Posterior cingulate gyrus (tissue), 11 donors: ENCODE data around the gene SIAH3.

Experiments
- DNase-seq, 10 donors: peaks; one replicate each; pipeline versions ENCODE4 v3.0.0 to v3.0.0-alpha.2; 2020 to 2021; ENCODE audit warnings: mixed read lengths in 3 of 10
- intact Hi-C: fragments of 100-400 bp; cut with DNase I; formaldehyde crosslinking; loops from one replicate; pipeline ENCODE4 v1.15.1; 2023

Gene SIAH3

GRCh38 chr13:45863709-45864590, 12.4 kb upstream of the SIAH3 start:
- intact Hi-C loops, result no loop called here
- DNase-seq, result peak in 8 of 10 donors; percentile 27 to 91 (median 58)

- no peak for DNase-seq
- intact Hi-C loops, result no loop called here
Observed at GRCh38 chr13:45861322-45861721, 9.8 kb upstream of the SIAH3 start.

GRCh38 chr13:45860240-45860639, 8.7 kb upstream of the SIAH3 start:
- no peak for DNase-seq
- intact Hi-C loops, result no loop called here

DNA sequence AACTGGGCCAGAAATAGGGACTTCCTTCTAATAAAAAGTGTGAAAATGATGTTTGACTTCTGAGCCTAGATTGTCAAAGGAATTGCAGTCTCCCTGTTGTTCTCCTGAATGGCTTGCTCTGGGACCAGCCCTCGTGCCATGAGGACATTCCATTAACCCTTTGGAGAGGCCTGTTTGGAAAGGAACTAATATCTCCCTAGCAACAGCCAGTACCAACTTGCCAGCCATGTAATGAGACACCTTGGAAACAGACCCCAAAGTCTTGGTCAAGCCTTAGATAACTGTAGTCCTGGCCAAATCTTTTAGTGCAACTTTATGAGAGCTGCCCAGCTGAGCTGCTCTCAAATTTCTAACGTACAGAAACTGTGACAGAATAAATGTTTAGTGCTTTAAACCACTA, 8.2 kb upstream of the SIAH3 start:
- no peak for DNase-seq
- intact Hi-C loops, result no loop called here

- intact Hi-C loops, result no loop called here
Observed at GRCh38 chr13:45852494-45852893, 941 bp upstream of the SIAH3 start.

GRCh38 chr13:45851956-45852355, 403 bp upstream of the SIAH3 start:
- intact Hi-C loops, result no loop called here
- DNase-seq, result no peak

More at GRCh38 chr13:45852494-45852893, 941 bp upstream of the SIAH3 start:
- DNase-seq, result no peak

DNA sequence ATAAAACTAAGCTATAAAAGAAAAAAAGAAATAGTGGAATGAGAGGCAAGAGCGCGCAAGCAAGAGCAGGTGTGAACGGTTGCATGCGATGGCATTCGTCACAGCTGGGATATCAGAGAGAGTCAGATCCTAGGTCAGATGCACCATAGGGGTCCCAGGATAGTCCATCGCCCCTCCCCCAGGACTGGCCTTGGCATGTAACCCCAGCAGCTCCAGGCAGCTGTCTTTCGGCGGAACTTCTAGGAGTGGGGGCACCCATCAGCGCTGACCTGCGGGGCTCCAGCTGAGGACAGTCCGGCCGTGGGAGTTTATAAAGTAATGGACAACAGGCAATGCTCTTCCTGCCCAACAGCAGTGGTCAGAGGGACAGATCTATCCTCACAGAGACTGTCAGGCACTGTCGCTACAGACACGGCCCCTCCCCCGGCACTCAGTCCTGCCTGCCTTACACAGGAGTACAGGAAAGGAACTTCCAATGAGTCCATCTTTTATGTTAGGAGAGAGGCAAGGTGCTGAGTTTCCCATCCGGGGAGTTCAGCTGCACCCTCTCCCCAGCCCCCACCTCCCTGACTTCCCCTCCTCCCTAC, 1.4 kb downstream of the SIAH3 start:
- peak in 3 of 10 donors; percentile 76 to 82 (median 81) for DNase-seq
- intact Hi-C loops, result no loop called here

GRCh38 chr13:45849408-45849807, 2.1 kb downstream of the SIAH3 start:
- DNase-seq, result no peak
- intact Hi-C loops, result no loop called here

GRCh38 chr13:45847554-45848224, 3.9 kb downstream of the SIAH3 start:
- intact Hi-C loops, result no loop called here

GRCh38 chr13:45846681-45847080, 4.9 kb downstream of the SIAH3 start:
- intact Hi-C loops, result no loop called here
- DNase-seq, result no peak

More at GRCh38 chr13:45847554-45848224, 3.9 kb downstream of the SIAH3 start:
- peak in 1 of 10 donors; percentile 79 for DNase-seq

GRCh38 chr13:45838171-45838745, 13.3 kb downstream of the SIAH3 start:
- DNase-seq, result peak in 1 of 10 donors; percentile 85

GRCh38 chr13:45837111-45837510, 14.4 kb downstream of the SIAH3 start:
- no peak for DNase-seq
- intact Hi-C loops, result no loop called here

More at GRCh38 chr13:45838171-45838745, 13.3 kb downstream of the SIAH3 start:
- intact Hi-C loops, result no loop called here

GRCh38 chr13:45834411-45834994, 17.1 kb downstream of the SIAH3 start:
- intact Hi-C loops, result no loop called here

GRCh38 chr13:45833663-45834375, 17.7 kb downstream of the SIAH3 start:
- peak in 3 of 10 donors; percentile 54 to 89 (median 88) for DNase-seq
- intact Hi-C loops, result no loop called here

More at GRCh38 chr13:45834411-45834994, 17.1 kb downstream of the SIAH3 start:
- peak in 1 of 10 donors; percentile 55 for DNase-seq

DNA sequence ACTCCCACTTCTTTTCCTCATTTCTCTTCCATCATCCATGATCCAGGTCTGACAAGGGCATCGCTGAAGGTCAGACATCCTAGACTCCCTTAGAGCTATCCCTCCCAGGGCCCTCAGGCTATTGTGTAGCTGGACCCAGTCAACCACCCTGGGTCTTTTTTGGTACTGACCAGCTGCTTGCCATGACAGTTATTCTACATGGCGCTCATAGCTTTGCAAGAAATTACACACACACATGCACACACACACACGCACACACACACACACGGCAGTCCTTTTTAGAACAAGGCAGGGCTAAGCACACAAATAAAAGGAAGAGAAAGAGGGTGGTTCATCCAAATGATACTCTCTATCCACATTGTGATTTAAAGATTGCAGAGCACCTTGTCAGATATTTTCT, 18.3 kb downstream of the SIAH3 start:
- intact Hi-C loops, result no loop called here
- DNase-seq, result peak in 1 of 10 donors; percentile 4

- peak in 1 of 10 donors; percentile 56 for DNase-seq
- intact Hi-C loops, result no loop called here
Observed at GRCh38 chr13:45831851-45832250, 19.7 kb downstream of the SIAH3 start.

GRCh38 chr13:45830121-45830520, 21.4 kb downstream of the SIAH3 start:
- peak in 1 of 10 donors; percentile 71 for DNase-seq
- intact Hi-C loops, result no loop called here

DNA sequence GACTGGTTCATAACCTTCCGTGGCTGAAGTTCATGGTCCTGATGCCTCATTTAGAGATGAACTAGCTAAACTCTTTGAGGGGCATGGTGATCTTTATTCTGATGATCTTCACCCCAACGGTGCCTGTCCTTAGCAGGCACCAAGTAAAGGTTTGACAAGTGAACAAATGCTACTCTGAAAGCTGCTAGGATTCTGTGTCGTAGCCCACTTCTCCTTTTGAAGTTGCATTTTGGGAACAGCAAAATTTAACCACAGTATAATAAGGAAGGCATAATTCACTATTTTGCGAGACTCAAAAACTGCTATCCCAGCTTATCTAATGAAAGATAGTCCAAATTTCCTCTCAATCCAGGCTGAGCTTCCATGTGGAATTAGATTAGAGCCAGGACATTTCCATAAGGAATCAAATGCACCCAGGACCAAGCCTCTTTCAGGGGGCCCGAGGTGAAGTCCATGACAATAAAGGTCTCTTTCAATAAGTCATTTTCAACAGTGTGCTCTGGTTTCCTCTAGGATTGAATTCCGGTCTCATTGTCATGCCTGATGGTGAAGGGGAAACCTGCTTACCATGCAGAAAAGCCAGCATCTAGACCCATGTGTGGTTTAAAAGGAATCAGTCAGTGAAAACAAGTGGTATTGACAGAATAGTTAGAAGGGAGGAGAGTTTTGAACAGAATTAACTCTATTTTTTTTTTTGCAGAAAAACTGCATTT, 23.1 kb downstream of the SIAH3 start:
- intact Hi-C loops, result no loop called here

GRCh38 chr13:45827318-45827717, 24.2 kb downstream of the SIAH3 start:
- intact Hi-C loops, result no loop called here
- no peak for DNase-seq

More for the DNA sequence above, 23.1 kb downstream of the SIAH3 start:
- no peak for DNase-seq
